ENCODE data around the gene SIPA1L2. TPM values are rescaled to one million over a fixed set of nuclear protein-coding genes. Genes with fewer than 3 reads are reported as not detected.

SIPA1L2 gene
- total and polyA plus RNA-seq, 7 experiments from 2014 or later = 0.08 to 4.9 (median 0.51) TPM; not detected in 1

DNA sequence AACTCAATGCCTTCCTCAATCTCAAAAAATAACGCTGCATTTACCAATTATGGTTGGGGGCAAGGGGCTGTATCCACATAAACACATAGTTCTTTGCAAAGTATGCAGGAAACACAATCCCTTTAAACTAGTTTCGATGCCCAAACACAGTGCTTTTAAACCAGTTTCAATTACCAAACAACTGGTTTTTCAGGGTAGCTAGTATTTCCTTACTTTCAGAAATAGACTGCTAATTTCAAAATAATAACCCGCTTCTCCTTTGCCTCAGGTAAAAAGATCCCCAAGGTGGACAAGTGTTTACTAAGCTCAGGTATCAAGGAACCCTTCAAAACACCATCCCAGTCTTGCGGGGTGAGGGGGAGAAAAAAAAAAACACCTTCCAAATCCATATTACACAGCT, 2.8 kb downstream of the SIPA1L2 start:
- peak overlapping the region in 1 of 9 donors; percentile 29 for H3K27ac Mint-ChIP-seq
- intact Hi-C loops (cut with micrococcal nuclease) = loop anchor here (1.0 to 10.0 kb wide), 5 partner anchors 49 to 1270 kb away; no protein-coding TSS in a partner anchor
- H3K27me3 Mint-ChIP-seq = peaks cover 6 to 51% (median 20%) of the 10 kb centered on the region in 5 donors

DNA sequence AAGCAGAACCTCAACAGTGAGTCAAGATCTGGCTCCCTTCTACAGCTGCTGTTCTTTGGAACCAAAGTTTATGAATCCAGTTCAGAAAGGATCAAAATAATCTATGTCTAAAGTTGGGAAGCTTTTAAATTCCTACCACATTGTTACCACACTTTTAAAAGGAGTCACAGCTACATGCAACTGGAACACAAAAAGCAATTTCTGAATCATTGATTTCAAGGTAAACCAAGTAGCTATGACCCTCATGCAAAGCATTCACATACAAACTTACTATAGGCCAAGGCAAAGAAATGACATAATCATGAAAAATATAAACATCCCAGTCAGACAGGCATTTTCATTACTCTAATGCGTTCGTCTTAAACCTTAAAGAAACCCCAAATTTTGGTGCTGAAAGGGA, 3.5 kb downstream of the SIPA1L2 start:
- intact Hi-C loops (cut with micrococcal nuclease) = loop anchor here (5.0 to 10.0 kb wide), 3 partner anchors 114 to 1269 kb away; no protein-coding TSS in a partner anchor
- Mint-ChIP-seq H3K27ac (no peak overlapping the region), H3K27me3 (peaks cover 6 to 46% (median 17%) of the 10 kb centered on the region in 5 donors), H3K4me3 (no peak overlapping the region), H3K9me3 (no peaks in the 10 kb centered on the region), H3K4me1 (peaks cover 15 to 30% (median 27%) of the 10 kb centered on the region in 7 donors), H3K36me3 (no peaks in the 10 kb centered on the region)
- DNase-seq = no peak
- H3K4me1 ChIP-seq (ENCODE audit: control insufficient read depth in 2 of 2, insufficient read depth in 2 of 2, low read length in 2 of 2) = peaks cover 4 to 8% of the 10 kb centered on the region in 2 donors
- H3K27me3 ChIP-seq (ENCODE audit: control insufficient read depth in 2 of 2, insufficient read depth in 2 of 2, low read length in 2 of 2) = no peaks in the 10 kb centered on the region
- POLR2A ChIA-PET = no interaction called here
- CTCF ChIA-PET = interaction anchor here (1.1 to 1.8 kb wide), 3 partner anchors 47 to 870 kb away, joined by 3 to 5 read pairs (median 3); no protein-coding TSS in a partner anchor
- no peaks in the 10 kb centered on the region for H3K36me3 ChIP-seq (ENCODE audit: control insufficient read depth in 2 of 3, insufficient read depth in 3 of 3, low read length in 3 of 3)
- no peak overlapping the region for H3K27ac ChIP-seq (ENCODE audit: low read depth, low read length)
- ATAC-seq = no peak
- H3K4me3 ChIP-seq (ENCODE audit: low read length) = no peak overlapping the region
- no peaks in the 10 kb centered on the region for H3K9me3 ChIP-seq (ENCODE audit: control insufficient read depth in 2 of 3, low read length in 3 of 3)

More for the DNA sequence above, 2.8 kb downstream of the SIPA1L2 start:
- no peak for ATAC-seq
- peaks cover 0 to 2% of the 10 kb centered on the region in 2 donors for H3K27me3 ChIP-seq (ENCODE audit: control insufficient read depth in 2 of 2, insufficient read depth in 2 of 2, low read length in 2 of 2)
- no peak overlapping the region for H3K27ac ChIP-seq (ENCODE audit: low read depth, low read length)
- H3K4me1 ChIP-seq (ENCODE audit: control insufficient read depth in 2 of 2, insufficient read depth in 2 of 2, low read length in 2 of 2) = peaks cover 4 to 8% of the 10 kb centered on the region in 2 donors
- ChIA-PET CTCF (interaction anchor here (0.6 to 1.8 kb wide), 12 partner anchors 10 to 871 kb away, joined by 3 to 12 read pairs (median 4); no protein-coding TSS in a partner anchor), POLR2A (no interaction called here)
- DNase-seq = no peak
- H3K36me3 ChIP-seq (ENCODE audit: control insufficient read depth in 2 of 3, insufficient read depth in 3 of 3, low read length in 3 of 3) = no peaks in the 10 kb centered on the region
- no peak overlapping the region for H3K4me3 ChIP-seq (ENCODE audit: low read length)
- Mint-ChIP-seq H3K4me3 (peak overlapping the region in 1 of 10 donors; percentile 83), H3K4me1 (peaks cover 15 to 30% (median 27%) of the 10 kb centered on the region in 7 donors), H3K36me3 (no peaks in the 10 kb centered on the region), H3K9me3 (no peaks in the 10 kb centered on the region)
- H3K9me3 ChIP-seq (ENCODE audit: control insufficient read depth in 2 of 3, low read length in 3 of 3) = no peaks in the 10 kb centered on the region

DNA sequence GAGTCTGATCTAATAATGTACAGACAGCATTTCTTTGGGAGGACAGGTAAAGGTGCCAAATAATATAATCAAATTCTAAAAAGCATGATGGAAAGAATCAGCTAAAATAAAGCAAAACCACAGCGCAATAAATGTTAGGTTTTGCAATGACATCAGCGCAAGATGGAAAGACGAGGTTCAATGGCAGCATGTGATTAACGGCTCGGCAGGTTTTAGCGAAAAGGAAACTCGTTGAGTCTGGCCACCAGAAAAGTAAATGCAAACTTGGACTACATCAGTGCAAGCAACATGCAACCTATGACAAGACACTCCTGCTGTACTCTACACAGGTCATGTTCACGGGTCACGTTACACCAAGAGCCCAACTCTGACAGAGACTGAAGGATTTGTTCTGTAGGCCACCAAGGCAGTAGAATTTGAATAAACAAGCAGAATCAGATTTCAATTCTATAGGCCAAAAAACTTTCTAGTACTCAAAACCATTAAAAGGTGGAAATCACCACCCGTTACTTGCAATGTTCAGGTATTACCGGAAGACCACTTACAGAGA, 4.5 kb downstream of the SIPA1L2 start:
- no peak overlapping the region for H3K4me3 ChIP-seq (ENCODE audit: low read length)
- intact Hi-C loops (cut with micrococcal nuclease) = loop anchor here (5.0 to 10.0 kb wide), 3 partner anchors 113 to 1268 kb away; no protein-coding TSS in a partner anchor
- H3K9me3 Mint-ChIP-seq = no peaks in the 10 kb centered on the region
- H3K27me3 Mint-ChIP-seq = peaks cover 3 to 39% (median 11%) of the 10 kb centered on the region in 5 donors
- H3K36me3 ChIP-seq (ENCODE audit: control insufficient read depth in 2 of 3, insufficient read depth in 3 of 3, low read length in 3 of 3) = no peaks in the 10 kb centered on the region
- ChIA-PET POLR2A (no interaction called here), CTCF (interaction anchor here (1.2 to 1.8 kb wide), 2 partner anchors 759 to 869 kb away, joined by 3 to 5 read pairs; no protein-coding TSS in a partner anchor)
- H3K9me3 ChIP-seq (ENCODE audit: control insufficient read depth in 2 of 3, low read length in 3 of 3) = no peaks in the 10 kb centered on the region
- H3K27me3 ChIP-seq (ENCODE audit: control insufficient read depth in 2 of 2, insufficient read depth in 2 of 2, low read length in 2 of 2) = no peaks in the 10 kb centered on the region
- DNase-seq = no peak
- no peak for ATAC-seq
- no peak overlapping the region for H3K27ac ChIP-seq (ENCODE audit: low read depth, low read length)
- no peak overlapping the region for H3K4me3 Mint-ChIP-seq
- no peaks in the 10 kb centered on the region for H3K36me3 Mint-ChIP-seq
- no peak overlapping the region for H3K27ac Mint-ChIP-seq
- H3K4me1 ChIP-seq (ENCODE audit: control insufficient read depth in 2 of 2, insufficient read depth in 2 of 2, low read length in 2 of 2) = peaks cover 0 to 4% of the 10 kb centered on the region in 2 donors
- peaks cover 12 to 22% (median 18%) of the 10 kb centered on the region in 7 donors for H3K4me1 Mint-ChIP-seq

- no peaks in the 10 kb centered on the region for H3K36me3 Mint-ChIP-seq
- DNase-seq (no peak), ATAC-seq (no peak)
- peaks cover 3 to 39% (median 11%) of the 10 kb centered on the region in 5 donors for H3K27me3 Mint-ChIP-seq
- intact Hi-C loops (cut with micrococcal nuclease) = loop anchor here (5.0 to 10.0 kb wide), 3 partner anchors 112 to 1267 kb away; no protein-coding TSS in a partner anchor
- Histone ChIP-seq H3K27ac (ENCODE audit: low read depth, low read length) (no peak overlapping the region), H3K36me3 (ENCODE audit: control insufficient read depth in 2 of 3, insufficient read depth in 3 of 3, low read length in 3 of 3) (no peaks in the 10 kb centered on the region), H3K4me3 (ENCODE audit: low read length) (no peak overlapping the region), H3K27me3 (ENCODE audit: control insufficient read depth in 2 of 2, insufficient read depth in 2 of 2, low read length in 2 of 2) (no peaks in the 10 kb centered on the region), H3K9me3 (ENCODE audit: control insufficient read depth in 2 of 3, low read length in 3 of 3) (no peaks in the 10 kb centered on the region), H3K4me1 (ENCODE audit: control insufficient read depth in 2 of 2, insufficient read depth in 2 of 2, low read length in 2 of 2) (peaks cover 0 to 4% of the 10 kb centered on the region in 2 donors)
- no peak overlapping the region for H3K4me3 Mint-ChIP-seq
- POLR2A ChIA-PET = no interaction called here
- peak overlapping the region in 1 of 9 donors; percentile 6 for H3K27ac Mint-ChIP-seq
- CTCF ChIA-PET = no interaction called here
- no peaks in the 10 kb centered on the region for H3K9me3 Mint-ChIP-seq
- H3K4me1 Mint-ChIP-seq = peaks cover 12 to 22% (median 18%) of the 10 kb centered on the region in 7 donors
These were observed 5.2 kb downstream of the SIPA1L2 start for GRCh38 chr1:232624546-232625281.

GRCh38 chr1:232622981-232623380, 7.0 kb downstream of the SIPA1L2 start:
- Histone ChIP-seq H3K27me3 (ENCODE audit: control insufficient read depth in 2 of 2, insufficient read depth in 2 of 2, low read length in 2 of 2) (no peaks in the 10 kb centered on the region), H3K27ac (ENCODE audit: low read depth, low read length) (no peak overlapping the region), H3K4me1 (ENCODE audit: control insufficient read depth in 2 of 2, insufficient read depth in 2 of 2, low read length in 2 of 2) (no peaks in the 10 kb centered on the region), H3K36me3 (ENCODE audit: control insufficient read depth in 2 of 3, insufficient read depth in 3 of 3, low read length in 3 of 3) (no peaks in the 10 kb centered on the region), H3K4me3 (ENCODE audit: low read length) (no peak overlapping the region), H3K9me3 (ENCODE audit: control insufficient read depth in 2 of 3, low read length in 3 of 3) (no peaks in the 10 kb centered on the region)
- H3K9me3 Mint-ChIP-seq = no peaks in the 10 kb centered on the region
- no peak for DNase-seq
- POLR2A ChIA-PET = no interaction called here
- no peak overlapping the region for H3K27ac Mint-ChIP-seq
- intact Hi-C loops (cut with micrococcal nuclease) = loop anchor here in 1 of 2 donors (10.0 kb wide), 1 partner anchor 398 kb away; no protein-coding TSS in a partner anchor
- H3K4me3 Mint-ChIP-seq = no peak overlapping the region
- CTCF ChIA-PET = no interaction called here
- peaks cover 3 to 10% (median 6%) of the 10 kb centered on the region in 7 donors for H3K4me1 Mint-ChIP-seq
- H3K36me3 Mint-ChIP-seq = no peaks in the 10 kb centered on the region
- ATAC-seq = no peak
- peaks cover 0 to 24% (median 0%) of the 10 kb centered on the region in 5 donors for H3K27me3 Mint-ChIP-seq

DNA sequence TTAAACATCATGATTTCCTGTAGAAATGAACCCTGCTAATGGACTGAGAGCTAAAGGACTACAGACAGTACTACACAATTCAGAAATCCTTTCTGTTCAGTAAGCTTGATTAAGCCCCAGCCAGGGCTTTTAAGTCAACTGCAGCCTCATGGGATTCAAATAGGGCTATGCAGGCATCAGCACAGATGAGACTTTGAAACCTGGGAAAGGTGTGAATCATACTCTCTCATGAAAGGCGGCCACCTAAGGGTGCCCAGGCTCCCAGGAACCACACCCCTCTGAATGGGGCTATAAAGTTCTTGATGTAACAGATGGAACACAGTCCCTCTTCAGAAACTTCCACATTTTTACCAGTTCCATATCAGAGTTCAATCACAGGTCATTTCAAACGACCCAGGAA, 7.6 kb downstream of the SIPA1L2 start:
- Mint-ChIP-seq H3K27ac (no peak overlapping the region), H3K4me1 (peaks cover under 1 to 4% (median under 1%) of the 10 kb centered on the region in 7 donors), H3K4me3 (no peak overlapping the region), H3K27me3 (peaks cover 0 to 18% (median 0%) of the 10 kb centered on the region in 5 donors), H3K9me3 (no peaks in the 10 kb centered on the region), H3K36me3 (no peaks in the 10 kb centered on the region)
- POLR2A ChIA-PET = no interaction called here
- no peaks in the 10 kb centered on the region for H3K36me3 ChIP-seq (ENCODE audit: control insufficient read depth in 2 of 3, insufficient read depth in 3 of 3, low read length in 3 of 3)
- CTCF ChIA-PET = no interaction called here
- ATAC-seq (no peak), DNase-seq (no peak)
- H3K9me3 ChIP-seq (ENCODE audit: control insufficient read depth in 2 of 3, low read length in 3 of 3) = no peaks in the 10 kb centered on the region
- H3K4me3 ChIP-seq (ENCODE audit: low read length) = no peak overlapping the region
- no peaks in the 10 kb centered on the region for H3K27me3 ChIP-seq (ENCODE audit: control insufficient read depth in 2 of 2, insufficient read depth in 2 of 2, low read length in 2 of 2)
- intact Hi-C loops (cut with micrococcal nuclease) = loop anchor here in 1 of 2 donors (10.0 kb wide), 1 partner anchor 398 kb away; no protein-coding TSS in a partner anchor
- no peaks in the 10 kb centered on the region for H3K4me1 ChIP-seq (ENCODE audit: control insufficient read depth in 2 of 2, insufficient read depth in 2 of 2, low read length in 2 of 2)
- no peak overlapping the region for H3K27ac ChIP-seq (ENCODE audit: low read depth, low read length)

All from naive thymus-derived CD4-positive, alpha-beta T cell (primary cell).